Vagina (tissue), 2 donors: ENCODE results near the gene SLC24A3. TPM values are rescaled to one million over a fixed set of nuclear protein-coding genes. Genes with fewer than 3 reads are reported as not detected.

ENCODE experiments used
- DNase-seq, 2 donors: peaks; one replicate each; pipeline ENCODE4 v3.0.0-alpha.2; 2017; ENCODE audit errors: extremely low spot score in 2 of 2
- H3K27ac ChIP-seq: fragments of 200-600 bp; sonication (generic); one replicate; pipeline ENCODE4 v1.5.1; 2019
- H3K27me3 ChIP-seq: fragments of 200-600 bp; sonication (generic); one replicate; pipeline ENCODE4 v1.5.1; 2019
- H3K36me3 ChIP-seq, 2 donors: fragments of 200-600 bp; sonication (generic); one replicate each; pipeline ENCODE4 v1.5.1; 2017 to 2019
- H3K4me1 ChIP-seq: fragments of 200-600 bp; sonication (generic); one replicate; pipeline ENCODE4 v1.5.1; 2019
- H3K4me3 ChIP-seq, 2 donors: fragments of 200-600 bp; sonication (generic); 1 replicate in 1 of 2; 2 replicates in 1 of 2; pipeline ENCODE4 v1.5.1; 2016 to 2019
- H3K9me3 ChIP-seq: fragments of 200-600 bp; sonication (generic); one replicate; pipeline ENCODE4 v1.5.1; 2019
- CTCF ChIP-seq, 3 experiments: fragments of 450-650 bp in 2 of 3; fragments of 200-600 bp in 1 of 3; sonication (generic) in 1 of 3; IDR thresholded peaks; one replicate each; pipeline ENCODE4 v1.5.1; 2017 to 2019; ENCODE audit warnings: antibody characterized with exemption in 3 of 3, mild to moderate bottlenecking in 2 of 3, moderate library complexity in 2 of 3
- POLR2A ChIP-seq, 2 donors: fragments of 450-650 bp; IDR thresholded peaks; one replicate each; pipeline ENCODE4 v1.6.1; 2017; ENCODE audit warnings: antibody characterized with exemption in 2 of 2, mild to moderate bottlenecking in 2 of 2, moderate library complexity in 2 of 2
- POLR2AphosphoS5 ChIP-seq, 2 donors: sonication (generic); formaldehyde crosslinking; IDR thresholded peaks; one replicate each; pipeline ENCODE4 v1.9.0; 2017; ENCODE audit warnings: antibody characterized with exemption in 2 of 2, mild to moderate bottlenecking in 2 of 2, low read depth in 1 of 2; ENCODE audit not compliant: insufficient read depth in 1 of 2
- intact Hi-C: fragments of 100-400 bp; cut with DNase I; formaldehyde crosslinking; loops from one replicate; pipeline ENCODE4 v1.15.1; 2023
- total RNA-seq: library from RNA; depleted of rRNA; stranded (reverse); fragments of >200 nt; gene quantifications from one replicate; pipeline ENCODE4 v1.2.3, GENCODE V29; 2016

SLC24A3 gene
- total RNA-seq, 1 donor from 2014 or later: 12.3 TPM

GRCh38 chr20:19440660-19441527 is 228.5 kb downstream of the SLC24A3 start:
- H3K27ac ChIP-seq: no peak overlapping the region
- no peak for DNase-seq
- H3K4me3 ChIP-seq: no peak overlapping the region
- no peaks in the 10 kb centered on the region for H3K4me1 ChIP-seq
- intact Hi-C loops: no loop called here
- no peaks in the 10 kb centered on the region for H3K36me3 ChIP-seq
- H3K27me3 ChIP-seq: no peaks in the 10 kb centered on the region
- peaks cover 11% of the 10 kb centered on the region for H3K9me3 ChIP-seq
- TF ChIP-seq CTCF (IDR thresholded peaks at IDR 0.05) (no peak), POLR2AphosphoS5 (IDR thresholded peaks at IDR 0.05; ENCODE audit: insufficient read depth in 1 of 2, low read depth in 1 of 2) (no peak), POLR2A (IDR thresholded peaks at IDR 0.05) (no peak)

GRCh38 chr20:19446246-19446645 is 233.8 kb downstream of the SLC24A3 start:
- intact Hi-C loops: no loop called here
- H3K27ac ChIP-seq: no peak overlapping the region
- H3K36me3 ChIP-seq: no peaks in the 10 kb centered on the region
- no peaks in the 10 kb centered on the region for H3K27me3 ChIP-seq
- peaks cover 17% of the 10 kb centered on the region for H3K4me1 ChIP-seq
- DNase-seq: no peak
- no peak overlapping the region for H3K4me3 ChIP-seq
- peaks cover 11% of the 10 kb centered on the region for H3K9me3 ChIP-seq
- TF ChIP-seq POLR2AphosphoS5 (IDR thresholded peaks at IDR 0.05; ENCODE audit: insufficient read depth in 1 of 2, low read depth in 1 of 2): no peak

- TF ChIP-seq POLR2A (IDR thresholded peaks at IDR 0.05) (no peak), POLR2AphosphoS5 (IDR thresholded peaks at IDR 0.05; ENCODE audit: insufficient read depth in 1 of 2, low read depth in 1 of 2) (no peak), CTCF (IDR thresholded peaks at IDR 0.05) (no peak)
- no peak overlapping the region for H3K27ac ChIP-seq
- no peaks in the 10 kb centered on the region for H3K36me3 ChIP-seq
- intact Hi-C loops: no loop called here
- no peak overlapping the region for H3K4me3 ChIP-seq
- peaks cover 27% of the 10 kb centered on the region for H3K4me1 ChIP-seq
- no peaks in the 10 kb centered on the region for H3K27me3 ChIP-seq
- peaks cover 8% of the 10 kb centered on the region for H3K9me3 ChIP-seq
- no peak for DNase-seq
These were observed 236.2 kb downstream of the SLC24A3 start for GRCh38 chr20:19448632-19449031.

GRCh38 chr20:19449051-19449450 is 236.6 kb downstream of the SLC24A3 start:
- H3K4me3 ChIP-seq: no peak overlapping the region
- peaks cover 3% of the 10 kb centered on the region for H3K9me3 ChIP-seq
- peaks cover 30% of the 10 kb centered on the region for H3K4me1 ChIP-seq
- TF ChIP-seq POLR2AphosphoS5 (IDR thresholded peaks at IDR 0.05; ENCODE audit: insufficient read depth in 1 of 2, low read depth in 1 of 2) (no peak), CTCF (IDR thresholded peaks at IDR 0.05) (no peak), POLR2A (IDR thresholded peaks at IDR 0.05) (no peak)
- H3K27ac ChIP-seq: no peak overlapping the region
- H3K36me3 ChIP-seq: no peaks in the 10 kb centered on the region
- intact Hi-C loops: no loop called here
- H3K27me3 ChIP-seq: no peaks in the 10 kb centered on the region
- DNase-seq: no peak

GRCh38 chr20:19451231-19451922 is 238.9 kb downstream of the SLC24A3 start:
- TF ChIP-seq CTCF (IDR thresholded peaks at IDR 0.05) (no peak), POLR2AphosphoS5 (IDR thresholded peaks at IDR 0.05; ENCODE audit: insufficient read depth in 1 of 2, low read depth in 1 of 2) (no peak), POLR2A (IDR thresholded peaks at IDR 0.05) (no peak)
- peak in 1 of 2 donors; percentile 64 for DNase-seq

More at GRCh38 chr20:19451231-19451922, 238.9 kb downstream of the SLC24A3 start:
- Histone ChIP-seq H3K36me3 (no peaks in the 10 kb centered on the region), H3K9me3 (no peaks in the 10 kb centered on the region), H3K27me3 (no peaks in the 10 kb centered on the region), H3K4me1 (peaks cover 30% of the 10 kb centered on the region), H3K27ac (no peak overlapping the region), H3K4me3 (no peak overlapping the region)
- intact Hi-C loops: no loop called here
